IMR-90 (cell line): ENCODE measurements around the gene GPR37. TPM values are rescaled to one million over a fixed set of nuclear protein-coding genes. Genes with fewer than 3 reads are reported as not detected.

Experiments
- ATAC-seq: fragments of 200-7000 bp; cut with Tn5 transposase; 2 replicates; pipeline ENCODE4 v1.9.1; 2020; ENCODE audit warnings: low read depth, mild to moderate bottlenecking, moderate library complexity
- Bru-seq: library from RNA; stranded (reverse); fragments of 400-500 nt; gene quantifications from one replicate; lab custom pipeline; 2021; lab: Mats Ljungman, UMichigan
- BruChase-seq, 2 experiments: library from RNA; stranded (reverse); fragments of 400-500 nt; gene quantifications; one replicate each; lab custom pipeline; 2021; lab: Mats Ljungman, UMichigan
- BruUV-seq: library from RNA; stranded (reverse); fragments of 400-500 nt; replicated peaks from 2 replicates; lab custom pipeline; 2021; lab: Mats Ljungman, UMichigan
- CTCF ChIA-PET: fragments of 300-600 bp; formaldehyde crosslinking; extraction: SDS; loops from one replicate; lab custom pipeline; 2021; ENCODE audit warnings: antibody characterized with exemption; lab: Yijun Ruan, JAX
- POLR2A ChIA-PET: fragments of 300-600 bp; sonication (Branson Sonifier 250); formaldehyde crosslinking; loops from one replicate; lab custom pipeline; 2022; ENCODE audit warnings: antibody characterized with exemption; ENCODE audit not compliant: unreplicated experiment; lab: Charles Lee
- DNase-seq: peaks from one replicate; pipeline ENCODE4 v3.0.0; 2013
- H2AFZ ChIP-seq: replicated peaks from 2 replicates; pipeline ENCODE3; 2013; ENCODE audit warnings: low read length, mild to moderate bottlenecking; ENCODE audit not compliant: poor library complexity
- H2AK5ac ChIP-seq: 2 replicates; pipeline ENCODE4 v1.6.1; 2013; ENCODE audit warnings: low read depth, low read length, inconsistent platforms
- H2AK9ac ChIP-seq: replicated peaks from 2 replicates; pipeline ENCODE3; 2013; ENCODE audit warnings: mild to moderate bottlenecking, low read depth, low read length, moderate library complexity; ENCODE audit not compliant: poor library complexity
- H2BK120ac ChIP-seq: 2 replicates; pipeline ENCODE4 v1.6.1; 2013; ENCODE audit warnings: low read depth, low read length, inconsistent platforms
- H2BK15ac ChIP-seq: 3 replicates; pipeline ENCODE4 v1.6.1; 2013; ENCODE audit warnings: low read depth, low read length, inconsistent platforms
- H2BK20ac ChIP-seq: 2 replicates; pipeline ENCODE4 v1.6.1; 2013; ENCODE audit warnings: low read depth, mild to moderate bottlenecking, inconsistent platforms, low read length, moderate library complexity
- H2BK5ac ChIP-seq: 2 replicates; pipeline ENCODE4 v1.6.1; 2013; ENCODE audit warnings: mild to moderate bottlenecking, low read depth, low read length, inconsistent platforms; ENCODE audit not compliant: poor library complexity, severe bottlenecking
- H3K14ac ChIP-seq: replicated peaks from 2 replicates; pipeline ENCODE4 v1.6.1; 2013; ENCODE audit warnings: low read depth, low read length, inconsistent platforms
- H3K18ac ChIP-seq: 2 replicates; pipeline ENCODE4 v1.6.1; 2013; ENCODE audit warnings: low read depth, low read length, control low read depth
- H3K23ac ChIP-seq: 2 replicates; pipeline ENCODE4 v1.6.1; 2013; ENCODE audit warnings: low read depth, low read length, inconsistent platforms
- H3K27ac ChIP-seq: 2 replicates; pipeline ENCODE4 v1.5.1; 2013; ENCODE audit warnings: mild to moderate bottlenecking, control low read depth, low read length; ENCODE audit not compliant: insufficient read depth
- H3K27me3 ChIP-seq: 2 replicates; pipeline ENCODE4 v1.6.1; 2013; ENCODE audit warnings: low read length; ENCODE audit not compliant: control insufficient read depth, insufficient read depth
- H3K36me3 ChIP-seq: 2 replicates; pipeline ENCODE4 v1.6.1; 2013; ENCODE audit warnings: low read length, mixed read lengths; ENCODE audit not compliant: control insufficient read depth, insufficient read depth
- H3K4ac ChIP-seq: 2 replicates; pipeline ENCODE4 v1.6.1; 2013; ENCODE audit warnings: low read depth, low read length, inconsistent platforms
- H3K4me1 ChIP-seq: 2 replicates; pipeline ENCODE4 v1.6.1; 2013; ENCODE audit warnings: low read length, mixed read lengths; ENCODE audit not compliant: control insufficient read depth, insufficient read depth
- H3K4me2 ChIP-seq: 2 replicates; pipeline ENCODE4 v1.6.1; 2013; ENCODE audit warnings: low read depth, mild to moderate bottlenecking, control low read depth, low read length, moderate library complexity
- H3K4me3 ChIP-seq: 2 replicates; pipeline ENCODE4 v1.5.1; 2013; ENCODE audit warnings: low read depth, mild to moderate bottlenecking, control low read depth, low read length, moderate library complexity; ENCODE audit not compliant: insufficient read depth
- H3K56ac ChIP-seq: 2 replicates; pipeline ENCODE4 v1.6.1; 2013; ENCODE audit warnings: low read length, inconsistent platforms; ENCODE audit not compliant: insufficient read depth; ENCODE audit errors: extremely low read depth
- H3K79me1 ChIP-seq, 2 experiments: 2 replicates each; pipeline ENCODE4 v1.6.1; 2013; ENCODE audit warnings: low read length in 2 of 2, inconsistent platforms in 1 of 2, low read depth in 1 of 2
- H3K9ac ChIP-seq: 2 replicates; pipeline ENCODE4 v1.6.1; 2013; ENCODE audit warnings: low read depth, low read length, control low read depth
- H3K9me1 ChIP-seq: 2 replicates; pipeline ENCODE4 v1.6.1; 2013; ENCODE audit warnings: low read length, inconsistent platforms; ENCODE audit not compliant: insufficient read depth
- H3K9me3 ChIP-seq: 2 replicates; pipeline ENCODE4 v1.6.1; 2013; ENCODE audit warnings: low read length; ENCODE audit not compliant: control insufficient read depth, insufficient read depth
- H4K20me1 ChIP-seq: 2 replicates; pipeline ENCODE4 v1.6.1; 2013; ENCODE audit warnings: low read length, inconsistent platforms; ENCODE audit not compliant: insufficient read depth
- H4K5ac ChIP-seq: 2 replicates; pipeline ENCODE4 v1.6.1; 2013; ENCODE audit warnings: mild to moderate bottlenecking, low read depth, low read length, control low read depth
- H4K8ac ChIP-seq, 2 experiments: 2 replicates each; pipeline ENCODE4 v1.6.1; 2013; ENCODE audit warnings: low read depth in 2 of 2, low read length in 2 of 2, control low read depth in 1 of 2, inconsistent platforms in 1 of 2
- H4K91ac ChIP-seq: 2 replicates; pipeline ENCODE4 v1.6.1; 2013; ENCODE audit warnings: low read depth, low read length, inconsistent platforms; ENCODE audit not compliant: insufficient read depth
- MXI1 ChIP-seq: IDR thresholded peaks from 2 replicates; pipeline ENCODE4 v1.6.1; 2012; ENCODE audit warnings: low read depth, mild to moderate bottlenecking, low read length, moderate library complexity, borderline replicate concordance
- NFE2L2 ChIP-seq: fragments of 150-350 bp; IDR thresholded peaks from 2 replicates; pipeline ENCODE4 v1.6.1; 2016; ENCODE audit warnings: low read depth, mild to moderate bottlenecking, low read length
- RAD21 ChIP-seq: IDR thresholded peaks from 2 replicates; pipeline ENCODE4 v1.6.1; 2012; ENCODE audit warnings: low read length, improper control_type of control experiment
- RCOR1 ChIP-seq: IDR thresholded peaks from 2 replicates; pipeline ENCODE4 v1.6.1; 2012; ENCODE audit warnings: mild to moderate bottlenecking, low read length, improper control_type of control experiment; ENCODE audit not compliant: insufficient replicate concordance
- SMC3 ChIP-seq: fragments of 150-350 bp; IDR thresholded peaks from 2 replicates; pipeline ENCODE4 v1.6.1; 2016; ENCODE audit warnings: low read depth, mild to moderate bottlenecking, antibody characterized with exemption, low read length, moderate library complexity
- WGBS, 2 experiments: methylation state at CpG; one replicate each; pipeline versions ENCODE4 v1.1.5 to v1.1.7; 2013; ENCODE audit warnings: missing lambda C conversion rate in 2 of 2; ENCODE audit not compliant: insufficient read length in 1 of 2; ENCODE audit errors: extremely low coverage in 2 of 2; 5-methylcytosine and 5-hydroxymethylcytosine counted together
- dilution Hi-C: fragments of 300-500 bp; cut with HindIII; formaldehyde crosslinking; loops from one replicate; pipeline ENCODE4 v1.14.3; 2018; ENCODE audit warnings: low sequenced_read_pairs; ENCODE audit not compliant: unreplicated experiment
- in situ Hi-C: fragments of 300-500 bp; cut with MboI; formaldehyde crosslinking; loops from 3 replicates; pipeline ENCODE4 v1.14.3; 2019; ENCODE audit warnings: low sequenced_read_pairs, inconsistent platforms, mixed read lengths
- intact Hi-C: fragments of 100-400 bp; cut with micrococcal nuclease; formaldehyde crosslinking; loops from 2 replicates; pipeline ENCODE4 v1.10.0; 2022
- long read RNA-seq: library from polyadenylated mRNA; unstranded; transcript quantifications from one replicate; pipeline ENCODE4 v2.0.0, GENCODE V29; 2021; ENCODE audit not compliant: unreplicated experiment
- polyA plus RNA-seq, 3 experiments: library from polyadenylated mRNA; depleted of rRNA; stranded (reverse); fragments of >200 nt; gene quantifications; 2 replicates each; pipeline ENCODE4 v1.2.3, GENCODE V29; 2012; ENCODE audit warnings: low replicate concordance in 1 of 3
- total RNA-seq: library from RNA; depleted of rRNA; stranded (reverse); fragments of >200 nt; gene quantifications from 2 replicates; pipeline ENCODE4 v1.2.3, GENCODE V29; 2012; rRNA removed
- TF ChIP-seq, protein P1 (sequence below): conservative IDR thresholded peaks from 2 replicates; pipeline ENCODE4 v1.5.1; 2012; ENCODE audit warnings: mild to moderate bottlenecking, low read depth, low read length, improper control_type of control experiment
- TF ChIP-seq, protein P2 (sequence below): fragments of 150-350 bp; IDR thresholded peaks from 2 replicates; pipeline ENCODE4 v1.6.1; 2016; ENCODE audit warnings: low read depth, mild to moderate bottlenecking, low read length, moderate library complexity, borderline replicate concordance

Gene GPR37, protein sequence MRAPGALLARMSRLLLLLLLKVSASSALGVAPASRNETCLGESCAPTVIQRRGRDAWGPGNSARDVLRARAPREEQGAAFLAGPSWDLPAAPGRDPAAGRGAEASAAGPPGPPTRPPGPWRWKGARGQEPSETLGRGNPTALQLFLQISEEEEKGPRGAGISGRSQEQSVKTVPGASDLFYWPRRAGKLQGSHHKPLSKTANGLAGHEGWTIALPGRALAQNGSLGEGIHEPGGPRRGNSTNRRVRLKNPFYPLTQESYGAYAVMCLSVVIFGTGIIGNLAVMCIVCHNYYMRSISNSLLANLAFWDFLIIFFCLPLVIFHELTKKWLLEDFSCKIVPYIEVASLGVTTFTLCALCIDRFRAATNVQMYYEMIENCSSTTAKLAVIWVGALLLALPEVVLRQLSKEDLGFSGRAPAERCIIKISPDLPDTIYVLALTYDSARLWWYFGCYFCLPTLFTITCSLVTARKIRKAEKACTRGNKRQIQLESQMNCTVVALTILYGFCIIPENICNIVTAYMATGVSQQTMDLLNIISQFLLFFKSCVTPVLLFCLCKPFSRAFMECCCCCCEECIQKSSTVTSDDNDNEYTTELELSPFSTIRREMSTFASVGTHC
- 9.2 and 9.3 TPM in 2 replicates for total RNA-seq
- polyA plus RNA-seq (2012; rRNA removed) = 3.8 and 4.6 TPM in 2 replicates
- polyA plus RNA-seq (2012; cell fraction: cytosol; rRNA removed) = 2.5 and 4.0 TPM in 2 replicates
- polyA plus RNA-seq (2012; cell fraction: nucleus; rRNA removed; ENCODE audit: low replicate concordance) = 0.79 and 1.4 TPM in 2 replicates
- Bru-seq, nascent RNA = percentile 82 among the genes with signal in this experiment
- BruChase-seq, experiment 1, labeled RNA remaining after a 6-hour chase = percentile 47 among the genes with signal in this experiment
- BruChase-seq, experiment 2, labeled RNA remaining after a 2-hour chase = percentile 69 among the genes with signal in this experiment
- long read RNA-seq, transcript GPR37-201 (2 exons, 3,021 nt) = major isoform, 68 of 68 reads
- long read RNA-seq, partial matches to known transcripts = 0 of 68 reads
- long read RNA-seq, other reads (novel, unspliced or antisense) = 0 of 68 reads

DNA sequence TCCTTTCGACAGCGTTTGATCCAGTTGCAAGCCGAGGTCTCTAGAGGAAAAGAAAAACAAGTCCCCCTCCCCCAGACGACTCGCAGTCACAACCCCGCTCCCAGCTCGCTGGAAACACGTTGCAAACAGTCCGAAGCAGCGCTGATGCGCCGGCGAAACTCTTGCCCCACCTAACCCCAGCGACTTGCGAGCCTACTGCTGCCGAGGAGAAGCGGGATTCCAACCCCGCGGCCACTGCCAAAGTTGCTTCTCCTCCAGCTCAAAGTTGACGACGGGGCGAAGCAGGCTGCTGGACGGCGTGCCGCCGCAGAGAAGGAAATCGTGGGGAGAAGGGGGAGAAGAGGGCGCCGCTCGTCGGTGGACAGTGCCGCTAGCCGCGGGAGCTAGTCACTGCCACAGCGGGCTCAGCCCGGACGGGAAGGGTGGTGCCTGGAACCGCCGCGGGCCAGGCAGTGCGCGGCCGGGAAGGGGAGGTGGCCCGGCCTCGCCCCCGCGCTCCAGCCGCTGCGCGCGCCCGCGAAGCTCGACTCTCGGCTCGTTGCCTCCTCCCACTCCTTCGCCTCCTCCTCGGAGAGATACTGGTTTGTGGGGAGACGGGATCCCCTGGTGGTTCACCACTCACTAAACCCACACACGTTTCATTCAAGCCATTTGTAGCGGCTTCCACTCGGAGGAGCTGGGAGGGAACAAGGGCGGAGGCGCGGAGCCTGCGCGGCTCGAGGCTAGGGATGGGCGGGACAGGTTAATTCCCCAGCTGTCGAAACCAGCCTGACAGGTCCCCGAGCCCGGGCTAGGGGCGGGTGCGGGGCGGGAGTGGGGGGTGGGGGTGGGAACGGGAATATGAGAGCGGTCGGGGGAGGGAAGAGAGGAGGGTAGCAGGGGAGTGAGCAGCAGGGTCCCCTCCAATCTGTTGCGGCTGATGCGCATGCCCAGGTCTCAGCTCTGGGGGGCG lies at the start of gene GPR37:
Gene GPR37 (minus strand): TSS at position 392 of the 952 bp plus-strand sequence. CDS start 816 bp downstream, outside the sequence.
- dilution Hi-C loops = no loop called here
- ChIA-PET CTCF (interaction anchor here (0.6 to 3.4 kb wide), 26 partner anchors 11 to 798 kb away, joined by 3 to 12 read pairs (median 4); no protein-coding TSS in a partner anchor), POLR2A (no interaction called here)
- H3K4me3 ChIP-seq = peak within 1 kb of the TSS; percentile 73
- peaks cover 14% of the 10 kb centered on the region for H4K20me1 ChIP-seq
- peak within 1 kb of the TSS; percentile 86 for H3K56ac ChIP-seq
- H4K91ac ChIP-seq = peak within 1 kb of the TSS; percentile 84
- H4K5ac ChIP-seq = peak within 1 kb of the TSS; percentile 21
- peak within 1 kb of the TSS; percentile 91 for H3K14ac ChIP-seq
- 0% methylated on average over 1 of the region's 81 CpGs; no CpG with 5 or more reads in 1 of the 2 experiments for WGBS, 2 experiments
- H2AK5ac ChIP-seq = peak within 1 kb of the TSS; percentile 78
- peak within 1 kb of the TSS; percentile 38 for H2AK9ac ChIP-seq
- peak within 1 kb of the TSS; percentile 83 for H2BK120ac ChIP-seq
- peak within 1 kb of the TSS; percentile 76 to 79; a peak in 3 of 4 replicates for H4K8ac ChIP-seq
- peaks cover 4 to 28% of the 10 kb centered on the region in 2 experiments; a peak in 3 of 4 replicates for H3K79me1 ChIP-seq
- H3K9me3 ChIP-seq = peaks cover 4% of the 10 kb centered on the region; the same call in 1 of the 2 replicates
- H3K4ac ChIP-seq = peak within 1 kb of the TSS; percentile 90
- H3K4me1 ChIP-seq = peaks cover 2% of the 10 kb centered on the region; the same call in 1 of the 2 replicates
- no TSS peak for BruUV-seq
- DNase-seq (peak; percentile 93), ATAC-seq (peak; percentile 89)
- H3K9me1 ChIP-seq = no peaks in the 10 kb centered on the region
- in situ Hi-C loops = no loop called here
- peak within 1 kb of the TSS; percentile 97 for H3K23ac ChIP-seq
- H3K9ac ChIP-seq = peak within 1 kb of the TSS; percentile 86
- no peaks in the 10 kb centered on the region for H3K27me3 ChIP-seq
- H3K4me2 ChIP-seq = peak within 1 kb of the TSS; percentile 92
- H3K18ac ChIP-seq = peak within 1 kb of the TSS; percentile 56
- peak within 1 kb of the TSS; percentile 93 for H2AFZ ChIP-seq
- peak within 1 kb of the TSS; percentile 78 for H3K27ac ChIP-seq
- H2BK15ac ChIP-seq = peak within 1 kb of the TSS; percentile 83; the same call in 2 of the 3 replicates
- H2BK20ac ChIP-seq = peak within 1 kb of the TSS; percentile 73
- H2BK5ac ChIP-seq = peak within 1 kb of the TSS; percentile 80
- H3K36me3 ChIP-seq = peaks cover 5% of the 10 kb centered on the region; the same call in 1 of the 2 replicates
- intact Hi-C loops = loop anchor here (1.0 to 2.0 kb wide), 3 partner anchors 43 to 594 kb away; no protein-coding TSS in a partner anchor
- TF ChIP-seq RCOR1 = peak; percentile 58
- TF ChIP-seq, protein P1, sequence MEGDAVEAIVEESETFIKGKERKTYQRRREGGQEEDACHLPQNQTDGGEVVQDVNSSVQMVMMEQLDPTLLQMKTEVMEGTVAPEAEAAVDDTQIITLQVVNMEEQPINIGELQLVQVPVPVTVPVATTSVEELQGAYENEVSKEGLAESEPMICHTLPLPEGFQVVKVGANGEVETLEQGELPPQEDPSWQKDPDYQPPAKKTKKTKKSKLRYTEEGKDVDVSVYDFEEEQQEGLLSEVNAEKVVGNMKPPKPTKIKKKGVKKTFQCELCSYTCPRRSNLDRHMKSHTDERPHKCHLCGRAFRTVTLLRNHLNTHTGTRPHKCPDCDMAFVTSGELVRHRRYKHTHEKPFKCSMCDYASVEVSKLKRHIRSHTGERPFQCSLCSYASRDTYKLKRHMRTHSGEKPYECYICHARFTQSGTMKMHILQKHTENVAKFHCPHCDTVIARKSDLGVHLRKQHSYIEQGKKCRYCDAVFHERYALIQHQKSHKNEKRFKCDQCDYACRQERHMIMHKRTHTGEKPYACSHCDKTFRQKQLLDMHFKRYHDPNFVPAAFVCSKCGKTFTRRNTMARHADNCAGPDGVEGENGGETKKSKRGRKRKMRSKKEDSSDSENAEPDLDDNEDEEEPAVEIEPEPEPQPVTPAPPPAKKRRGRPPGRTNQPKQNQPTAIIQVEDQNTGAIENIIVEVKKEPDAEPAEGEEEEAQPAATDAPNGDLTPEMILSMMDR = peak; percentile 74
- peak; percentile 82 for TF ChIP-seq SMC3
- TF ChIP-seq, protein P2, sequence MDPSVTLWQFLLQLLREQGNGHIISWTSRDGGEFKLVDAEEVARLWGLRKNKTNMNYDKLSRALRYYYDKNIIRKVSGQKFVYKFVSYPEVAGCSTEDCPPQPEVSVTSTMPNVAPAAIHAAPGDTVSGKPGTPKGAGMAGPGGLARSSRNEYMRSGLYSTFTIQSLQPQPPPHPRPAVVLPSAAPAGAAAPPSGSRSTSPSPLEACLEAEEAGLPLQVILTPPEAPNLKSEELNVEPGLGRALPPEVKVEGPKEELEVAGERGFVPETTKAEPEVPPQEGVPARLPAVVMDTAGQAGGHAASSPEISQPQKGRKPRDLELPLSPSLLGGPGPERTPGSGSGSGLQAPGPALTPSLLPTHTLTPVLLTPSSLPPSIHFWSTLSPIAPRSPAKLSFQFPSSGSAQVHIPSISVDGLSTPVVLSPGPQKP = no peak
- peak; percentile 83 for TF ChIP-seq RAD21
- no peak for TF ChIP-seq NFE2L2
- TF ChIP-seq MXI1 = no peak
